ENCODE data around the gene SEMA5B.
A peak's percentile ranks its signal among the peaks of the same experiment; 100 is the strongest.

Gene SEMA5B

GRCh38 chr3:123037015-123037375 lies 9.4 kb upstream of the SEMA5B start:
- no peak overlapping the region for H3K27ac ChIP-seq (ENCODE audit: low read depth, low read length, severe bottlenecking)
- H3K9me3 ChIP-seq (ENCODE audit: control insufficient read depth, low read length) = no peaks in the 10 kb centered on the region
- H3K4me1 ChIP-seq (ENCODE audit: control insufficient read depth, insufficient read depth, low read length, poor library complexity, severe bottlenecking) = no peaks in the 10 kb centered on the region
- WGBS, 2 experiments (ENCODE audit: insufficient coverage in 2 of 2) = 83 to 92% methylated on average over 1 to 4 of the region's 5 CpGs
- no peak overlapping the region for H3K4me3 ChIP-seq (ENCODE audit: extremely low read depth, insufficient read depth, low read length, poor library complexity, severe bottlenecking)
- no peaks in the 10 kb centered on the region for H3K36me3 ChIP-seq (ENCODE audit: control insufficient read depth, insufficient read depth, low read length)

DNA sequence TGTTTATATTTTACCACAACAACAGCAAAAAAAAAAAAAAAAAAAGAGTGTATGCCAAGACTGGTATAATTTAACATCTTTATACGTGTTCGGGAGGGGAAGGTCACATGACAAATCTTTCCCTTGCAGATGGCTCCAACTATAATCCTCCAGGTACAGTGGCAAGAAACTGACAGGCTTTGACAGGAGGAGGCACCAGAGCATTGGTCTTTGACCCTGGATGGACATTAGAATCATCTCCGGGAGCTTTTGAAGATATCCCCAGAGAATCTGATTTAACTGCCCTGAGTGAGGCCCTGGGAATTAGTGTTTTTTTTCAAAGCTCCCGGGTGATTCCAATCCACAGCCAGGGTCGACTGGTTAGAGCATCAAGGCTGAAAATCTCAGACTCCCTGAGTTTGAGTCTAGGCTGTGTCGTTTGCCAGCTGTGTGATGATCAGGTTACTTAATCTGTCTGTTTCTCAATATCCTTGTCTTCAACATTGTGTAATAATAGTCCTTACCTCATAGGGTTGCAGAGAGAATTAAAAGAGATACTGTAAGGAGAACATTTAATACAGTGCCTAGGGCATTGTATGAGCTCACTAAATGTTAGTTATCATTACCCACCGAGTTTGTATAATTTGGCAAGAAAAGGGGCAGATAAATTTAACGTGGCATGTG lies 8.9 kb upstream of the SEMA5B start:
- Histone ChIP-seq H3K4me1 (ENCODE audit: control insufficient read depth, insufficient read depth, low read length, poor library complexity, severe bottlenecking) (no peaks in the 10 kb centered on the region), H3K36me3 (ENCODE audit: control insufficient read depth, insufficient read depth, low read length) (no peaks in the 10 kb centered on the region), H3K9me3 (ENCODE audit: control insufficient read depth, low read length) (no peaks in the 10 kb centered on the region), H3K4me3 (ENCODE audit: extremely low read depth, insufficient read depth, low read length, poor library complexity, severe bottlenecking) (no peak overlapping the region), H3K27ac (ENCODE audit: low read depth, low read length, severe bottlenecking) (no peak overlapping the region)
- 87 to 88% methylated on average over 7 to 8 of the region's 8 CpGs for WGBS, 2 experiments (ENCODE audit: insufficient coverage in 2 of 2)

GRCh38 chr3:123034996-123035395 lies 7.4 kb upstream of the SEMA5B start:
- H3K4me1 ChIP-seq (ENCODE audit: control insufficient read depth, insufficient read depth, low read length, poor library complexity, severe bottlenecking) = no peaks in the 10 kb centered on the region
- H3K9me3 ChIP-seq (ENCODE audit: control insufficient read depth, low read length) = no peaks in the 10 kb centered on the region
- no peak overlapping the region for H3K4me3 ChIP-seq (ENCODE audit: extremely low read depth, insufficient read depth, low read length, poor library complexity, severe bottlenecking)
- H3K27ac ChIP-seq (ENCODE audit: low read depth, low read length, severe bottlenecking) = no peak overlapping the region
- WGBS, 2 experiments (ENCODE audit: insufficient coverage in 2 of 2) = 84 to 86% methylated on average over 2 of the region's 3 CpGs
- H3K36me3 ChIP-seq (ENCODE audit: control insufficient read depth, insufficient read depth, low read length) = no peaks in the 10 kb centered on the region

DNA sequence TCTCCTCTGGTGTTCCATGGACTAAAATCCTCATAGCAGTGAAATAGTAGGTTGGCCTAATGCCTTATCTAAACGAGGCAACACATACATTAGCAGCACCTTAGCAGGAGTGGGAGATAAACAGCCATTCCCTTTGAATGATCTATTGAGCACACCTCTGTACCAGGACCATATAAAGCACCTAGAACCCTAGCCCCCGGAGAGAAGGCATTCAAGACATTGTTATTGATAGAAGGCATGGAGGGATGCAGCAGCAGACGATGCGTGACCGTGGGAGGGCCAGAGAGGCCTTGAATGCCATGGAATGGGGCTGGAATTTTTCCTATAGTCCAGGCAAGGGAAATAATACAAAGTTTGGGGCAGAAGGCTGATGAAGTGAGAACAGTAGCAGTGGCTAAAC lies 6.6 kb upstream of the SEMA5B start:
- 85 to 90% methylated on average over 3 to 4 of the region's 5 CpGs for WGBS, 2 experiments (ENCODE audit: insufficient coverage in 2 of 2)

GRCh38 chr3:123032057-123032456 lies 4.5 kb upstream of the SEMA5B start:
- Histone ChIP-seq H3K9me3 (ENCODE audit: control insufficient read depth, low read length) (no peaks in the 10 kb centered on the region), H3K27ac (ENCODE audit: low read depth, low read length, severe bottlenecking) (no peak overlapping the region), H3K4me3 (ENCODE audit: extremely low read depth, insufficient read depth, low read length, poor library complexity, severe bottlenecking) (no peak overlapping the region), H3K4me1 (ENCODE audit: control insufficient read depth, insufficient read depth, low read length, poor library complexity, severe bottlenecking) (no peaks in the 10 kb centered on the region), H3K36me3 (ENCODE audit: control insufficient read depth, insufficient read depth, low read length) (no peaks in the 10 kb centered on the region)
- 79% methylated on average over 3 of the region's 3 CpGs for WGBS, 2 experiments (ENCODE audit: insufficient coverage in 2 of 2)

More for the DNA sequence above, 6.6 kb upstream of the SEMA5B start:
- no peaks in the 10 kb centered on the region for H3K36me3 ChIP-seq (ENCODE audit: control insufficient read depth, insufficient read depth, low read length)
- H3K27ac ChIP-seq (ENCODE audit: low read depth, low read length, severe bottlenecking) = no peak overlapping the region
- H3K4me1 ChIP-seq (ENCODE audit: control insufficient read depth, insufficient read depth, low read length, poor library complexity, severe bottlenecking) = no peaks in the 10 kb centered on the region
- H3K9me3 ChIP-seq (ENCODE audit: control insufficient read depth, low read length) = no peaks in the 10 kb centered on the region
- no peak overlapping the region for H3K4me3 ChIP-seq (ENCODE audit: extremely low read depth, insufficient read depth, low read length, poor library complexity, severe bottlenecking)

- Histone ChIP-seq H3K9me3 (ENCODE audit: control insufficient read depth, low read length) (no peaks in the 10 kb centered on the region), H3K4me3 (ENCODE audit: extremely low read depth, insufficient read depth, low read length, poor library complexity, severe bottlenecking) (no peak overlapping the region), H3K27ac (ENCODE audit: low read depth, low read length, severe bottlenecking) (no peak overlapping the region), H3K36me3 (ENCODE audit: control insufficient read depth, insufficient read depth, low read length) (no peaks in the 10 kb centered on the region), H3K4me1 (ENCODE audit: control insufficient read depth, insufficient read depth, low read length, poor library complexity, severe bottlenecking) (no peaks in the 10 kb centered on the region)
- WGBS, 2 experiments (ENCODE audit: insufficient coverage in 2 of 2) = 63 to 85% methylated on average over 3 of the region's 4 CpGs
Observed at GRCh38 chr3:123031051-123031450, 3.5 kb upstream of the SEMA5B start.

DNA sequence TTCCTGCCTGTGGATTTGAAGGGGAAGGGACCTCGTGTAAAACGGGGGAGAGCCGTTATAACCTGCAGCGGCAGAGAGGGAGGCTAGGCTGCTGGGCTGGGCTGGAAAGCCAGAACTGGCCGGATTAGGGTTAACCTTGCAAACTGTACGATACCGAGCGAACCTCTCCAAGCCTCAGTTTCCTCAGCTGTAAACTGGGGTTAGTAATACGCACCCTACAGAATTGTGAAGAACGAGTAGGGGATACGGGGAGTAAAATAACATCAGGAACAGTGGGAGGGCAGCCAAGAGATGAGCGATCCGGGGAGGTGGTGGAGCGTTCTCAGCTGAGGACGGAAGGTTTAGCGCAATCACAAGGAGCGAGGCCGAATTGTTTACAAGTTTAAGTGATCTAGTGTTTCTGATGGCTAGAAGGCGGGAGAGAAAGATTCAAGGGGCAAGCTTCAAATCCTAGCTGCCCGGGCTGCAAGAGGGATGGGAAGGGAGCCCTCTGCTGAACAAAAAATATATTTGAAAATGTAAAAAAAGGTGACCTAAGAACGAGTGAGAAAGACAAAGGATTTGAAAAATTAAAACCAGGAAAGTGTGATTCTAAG lies 768 bp upstream of the SEMA5B start:
- no peak overlapping the region for H3K27ac ChIP-seq (ENCODE audit: low read depth, low read length, severe bottlenecking)
- H3K4me3 ChIP-seq (ENCODE audit: extremely low read depth, insufficient read depth, low read length, poor library complexity, severe bottlenecking) = peak overlapping the region; percentile 46
- no peaks in the 10 kb centered on the region for H3K9me3 ChIP-seq (ENCODE audit: control insufficient read depth, low read length)
- H3K36me3 ChIP-seq (ENCODE audit: control insufficient read depth, insufficient read depth, low read length) = no peaks in the 10 kb centered on the region
- no peaks in the 10 kb centered on the region for H3K4me1 ChIP-seq (ENCODE audit: control insufficient read depth, insufficient read depth, low read length, poor library complexity, severe bottlenecking)
- 1 to 4% methylated on average over 16 to 20 of the region's 21 CpGs for WGBS, 2 experiments (ENCODE audit: insufficient coverage in 2 of 2)

- WGBS, 2 experiments (ENCODE audit: insufficient coverage in 2 of 2) = 0% methylated on average over 46 to 52 of the region's 62 CpGs
Observed at GRCh38 chr3:123026565-123027291, 835 bp downstream of the SEMA5B start.

GRCh38 chr3:123025642-123026521 lies 1.7 kb downstream of the SEMA5B start:
- H3K4me1 ChIP-seq (ENCODE audit: control insufficient read depth, insufficient read depth, low read length, poor library complexity, severe bottlenecking) = no peaks in the 10 kb centered on the region
- WGBS, 2 experiments (ENCODE audit: insufficient coverage in 2 of 2) = 16 to 21% methylated on average over 17 to 26 of the region's 33 CpGs
- H3K36me3 ChIP-seq (ENCODE audit: control insufficient read depth, insufficient read depth, low read length) = no peaks in the 10 kb centered on the region
- no peak overlapping the region for H3K27ac ChIP-seq (ENCODE audit: low read depth, low read length, severe bottlenecking)
- H3K4me3 ChIP-seq (ENCODE audit: extremely low read depth, insufficient read depth, low read length, poor library complexity, severe bottlenecking) = peak overlapping the region; percentile 46
- no peaks in the 10 kb centered on the region for H3K9me3 ChIP-seq (ENCODE audit: control insufficient read depth, low read length)

More at GRCh38 chr3:123026565-123027291, 835 bp downstream of the SEMA5B start:
- no peaks in the 10 kb centered on the region for H3K9me3 ChIP-seq (ENCODE audit: control insufficient read depth, low read length)
- H3K4me1 ChIP-seq (ENCODE audit: control insufficient read depth, insufficient read depth, low read length, poor library complexity, severe bottlenecking) = no peaks in the 10 kb centered on the region
- no peak overlapping the region for H3K27ac ChIP-seq (ENCODE audit: low read depth, low read length, severe bottlenecking)
- peak overlapping the region; percentile 46 for H3K4me3 ChIP-seq (ENCODE audit: extremely low read depth, insufficient read depth, low read length, poor library complexity, severe bottlenecking)
- H3K36me3 ChIP-seq (ENCODE audit: control insufficient read depth, insufficient read depth, low read length) = no peaks in the 10 kb centered on the region

DNA sequence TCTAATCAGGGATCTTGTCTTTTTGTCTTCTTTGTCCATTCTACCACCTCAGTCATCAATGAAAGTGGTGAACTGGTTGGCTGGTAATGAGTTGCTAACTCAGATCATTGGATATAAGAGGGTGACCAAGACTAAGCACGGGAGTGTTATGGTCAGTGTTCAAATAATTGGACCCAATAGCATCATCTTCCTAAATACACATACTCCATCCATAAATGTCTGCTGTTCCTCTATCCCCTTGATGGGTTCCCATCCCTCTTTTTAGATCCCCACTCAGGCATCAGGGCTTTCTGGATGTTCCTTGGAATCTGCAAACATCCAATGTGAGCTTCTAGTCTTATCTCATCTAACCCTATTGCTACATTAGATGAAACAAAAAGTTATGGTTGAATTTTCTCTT lies 3.5 kb downstream of the SEMA5B start:
- Histone ChIP-seq H3K36me3 (ENCODE audit: control insufficient read depth, insufficient read depth, low read length) (no peaks in the 10 kb centered on the region), H3K4me3 (ENCODE audit: extremely low read depth, insufficient read depth, low read length, poor library complexity, severe bottlenecking) (no peak overlapping the region), H3K9me3 (ENCODE audit: control insufficient read depth, low read length) (no peaks in the 10 kb centered on the region), H3K4me1 (ENCODE audit: control insufficient read depth, insufficient read depth, low read length, poor library complexity, severe bottlenecking) (no peaks in the 10 kb centered on the region), H3K27ac (ENCODE audit: low read depth, low read length, severe bottlenecking) (no peak overlapping the region)
- 67% methylated on average over 1 of the region's 1 CpG; no CpG with 5 or more reads in 1 of the 2 experiments for WGBS, 2 experiments (ENCODE audit: insufficient coverage in 2 of 2)
